ENCODE data around the gene C5AR2. TPM values are rescaled to one million over a fixed set of nuclear protein-coding genes. Genes with fewer than 3 reads are reported as not detected.

Gene C5AR2
- total and polyA plus RNA-seq, 2 donors (not counting 1 experiment from before 2014, with no cell fraction given) = 0.25 to 1.2 TPM

DNA sequence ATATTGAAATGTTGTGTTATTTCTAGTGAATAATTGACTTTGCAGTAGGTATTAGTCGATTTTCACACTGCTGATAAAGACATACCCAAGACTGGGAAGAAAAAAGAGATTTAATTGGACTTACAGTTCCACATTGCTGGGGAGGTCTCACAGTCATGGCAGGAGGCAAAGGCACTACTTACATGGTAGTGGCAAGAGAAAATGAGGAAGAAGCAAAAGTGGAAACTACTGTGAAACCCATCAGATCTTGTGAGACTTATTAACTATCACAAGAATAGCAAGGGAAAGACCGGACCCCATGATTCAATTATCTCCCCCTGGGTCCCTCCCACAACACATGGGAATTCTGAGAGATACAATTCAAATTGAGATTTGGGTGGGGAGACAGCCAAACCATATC, 9.9 kb upstream of the C5AR2 start:
- peaks cover 0 to 4% of the 10 kb centered on the region in 2 donors for H3K4me1 ChIP-seq (ENCODE audit: control insufficient read depth in 2 of 2, insufficient read depth in 2 of 2, low read length in 2 of 2)
- H3K27me3 ChIP-seq (replicated peaks in 1 of 4; ENCODE audit: control extremely low read depth in 1 of 4, control insufficient read depth in 3 of 4, insufficient read depth in 4 of 4, low read length in 3 of 4) = peaks cover 0 to 10% (median 2%) of the 10 kb centered on the region in 4 experiments
- H3K27me3 Mint-ChIP-seq = peaks cover 19% of the 10 kb centered on the region
- DNase-seq = no peak
- no peak overlapping the region for H2AFZ ChIP-seq (ENCODE audit: insufficient read depth, low read depth, low read length, poor library complexity, severe bottlenecking)
- no peaks in the 10 kb centered on the region for H3K36me3 ChIP-seq (replicated peaks in 1 of 2; ENCODE audit: control extremely low read depth in 1 of 2, control insufficient read depth in 1 of 2, extremely low read depth in 1 of 2, insufficient read depth in 2 of 2, low read length in 1 of 2)
- H3K79me2 ChIP-seq (ENCODE audit: control insufficient read depth, insufficient read depth, low read length) = no peaks in the 10 kb centered on the region
- H3K9me3 ChIP-seq (ENCODE audit: control extremely low read depth in 1 of 3, control insufficient read depth in 2 of 3, insufficient read depth in 1 of 3, low read length in 2 of 3) = peaks cover 0 to 6% (median 0%) of the 10 kb centered on the region in 3 donors
- no peak for ATAC-seq (ENCODE audit: low read depth)
- H4K20me1 ChIP-seq (ENCODE audit: control insufficient read depth, insufficient read depth, low read length, poor library complexity, severe bottlenecking) = no peaks in the 10 kb centered on the region
- H3K9me3 Mint-ChIP-seq (ENCODE audit: insufficient read depth) = no peaks in the 10 kb centered on the region
- H3K27ac Mint-ChIP-seq = no peak overlapping the region
- WGBS (ENCODE audit: insufficient coverage) = 83% methylated on average over 1 of the region's 2 CpGs
- no peak overlapping the region for H3K9ac ChIP-seq (ENCODE audit: low read length)
- TF ChIP-seq, protein P1, sequence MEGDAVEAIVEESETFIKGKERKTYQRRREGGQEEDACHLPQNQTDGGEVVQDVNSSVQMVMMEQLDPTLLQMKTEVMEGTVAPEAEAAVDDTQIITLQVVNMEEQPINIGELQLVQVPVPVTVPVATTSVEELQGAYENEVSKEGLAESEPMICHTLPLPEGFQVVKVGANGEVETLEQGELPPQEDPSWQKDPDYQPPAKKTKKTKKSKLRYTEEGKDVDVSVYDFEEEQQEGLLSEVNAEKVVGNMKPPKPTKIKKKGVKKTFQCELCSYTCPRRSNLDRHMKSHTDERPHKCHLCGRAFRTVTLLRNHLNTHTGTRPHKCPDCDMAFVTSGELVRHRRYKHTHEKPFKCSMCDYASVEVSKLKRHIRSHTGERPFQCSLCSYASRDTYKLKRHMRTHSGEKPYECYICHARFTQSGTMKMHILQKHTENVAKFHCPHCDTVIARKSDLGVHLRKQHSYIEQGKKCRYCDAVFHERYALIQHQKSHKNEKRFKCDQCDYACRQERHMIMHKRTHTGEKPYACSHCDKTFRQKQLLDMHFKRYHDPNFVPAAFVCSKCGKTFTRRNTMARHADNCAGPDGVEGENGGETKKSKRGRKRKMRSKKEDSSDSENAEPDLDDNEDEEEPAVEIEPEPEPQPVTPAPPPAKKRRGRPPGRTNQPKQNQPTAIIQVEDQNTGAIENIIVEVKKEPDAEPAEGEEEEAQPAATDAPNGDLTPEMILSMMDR (IDR thresholded peaks at IDR 0.05) = no peak
- no peak for TF ChIP-seq EZH2 (IDR thresholded peaks at IDR 0.05; ENCODE audit: borderline replicate concordance, insufficient read depth, low read depth, low read length, poor library complexity, severe bottlenecking)
- H3K4me3 ChIP-seq (ENCODE audit: control extremely low read depth in 1 of 5, extremely low read depth in 1 of 5, insufficient read depth in 1 of 5, low read depth in 2 of 5, low read length in 4 of 5) = no peak overlapping the region
- CTCF ChIA-PET = no interaction called here
- intact Hi-C loops (cut with micrococcal nuclease) = no loop called here
- POLR2A ChIA-PET = no interaction called here
- H3K4me3 Mint-ChIP-seq = no peak overlapping the region
- H3K4me2 ChIP-seq (replicated peaks; ENCODE audit: low read depth, low read length, poor library complexity, severe bottlenecking) = no peak overlapping the region
- H3K27ac ChIP-seq (ENCODE audit: low read length in 2 of 2) = no peak overlapping the region
- H3K4me1 Mint-ChIP-seq = no peaks in the 10 kb centered on the region

- no peak overlapping the region for H3K4me2 ChIP-seq (replicated peaks; ENCODE audit: low read depth, low read length, poor library complexity, severe bottlenecking)
- H3K9me3 Mint-ChIP-seq (ENCODE audit: insufficient read depth) = no peaks in the 10 kb centered on the region
- H3K79me2 ChIP-seq (ENCODE audit: control insufficient read depth, insufficient read depth, low read length) = no peaks in the 10 kb centered on the region
- POLR2A ChIA-PET = no interaction called here
- peaks cover 0 to 6% (median 0%) of the 10 kb centered on the region in 3 donors for H3K9me3 ChIP-seq (ENCODE audit: control extremely low read depth in 1 of 3, control insufficient read depth in 2 of 3, insufficient read depth in 1 of 3, low read length in 2 of 3)
- H3K4me1 Mint-ChIP-seq = no peaks in the 10 kb centered on the region
- H4K20me1 ChIP-seq (ENCODE audit: control insufficient read depth, insufficient read depth, low read length, poor library complexity, severe bottlenecking) = no peaks in the 10 kb centered on the region
- H2AFZ ChIP-seq (ENCODE audit: insufficient read depth, low read depth, low read length, poor library complexity, severe bottlenecking) = no peak overlapping the region
- peaks cover 0 to 4% of the 10 kb centered on the region in 2 donors for H3K4me1 ChIP-seq (ENCODE audit: control insufficient read depth in 2 of 2, insufficient read depth in 2 of 2, low read length in 2 of 2)
- H3K27ac Mint-ChIP-seq = no peak overlapping the region
- DNase-seq = no peak
- no peaks in the 10 kb centered on the region for H3K36me3 ChIP-seq (replicated peaks in 1 of 2; ENCODE audit: control extremely low read depth in 1 of 2, control insufficient read depth in 1 of 2, extremely low read depth in 1 of 2, insufficient read depth in 2 of 2, low read length in 1 of 2)
- no peak overlapping the region for H3K27ac ChIP-seq (ENCODE audit: low read length in 2 of 2)
- no peak for TF ChIP-seq EZH2 (IDR thresholded peaks at IDR 0.05; ENCODE audit: borderline replicate concordance, insufficient read depth, low read depth, low read length, poor library complexity, severe bottlenecking)
- H3K27me3 ChIP-seq (replicated peaks in 1 of 4; ENCODE audit: control extremely low read depth in 1 of 4, control insufficient read depth in 3 of 4, insufficient read depth in 4 of 4, low read length in 3 of 4) = peaks cover 0 to 6% (median 2%) of the 10 kb centered on the region in 4 experiments
- CTCF ChIA-PET = no interaction called here
- WGBS (ENCODE audit: insufficient coverage) = 90% methylated on average over 5 of the region's 8 CpGs
- no peak overlapping the region for H3K4me3 ChIP-seq (ENCODE audit: control extremely low read depth in 1 of 5, extremely low read depth in 1 of 5, insufficient read depth in 1 of 5, low read depth in 2 of 5, low read length in 4 of 5)
- peaks cover 22% of the 10 kb centered on the region for H3K27me3 Mint-ChIP-seq
- H3K4me3 Mint-ChIP-seq = no peak overlapping the region
- intact Hi-C loops (cut with micrococcal nuclease) = no loop called here
- no peak overlapping the region for H3K9ac ChIP-seq (ENCODE audit: low read length)
- ATAC-seq (ENCODE audit: low read depth) = no peak
Measured at GRCh38 chr19:47323409-47323808, 8.6 kb upstream of the C5AR2 start.
